Liver (tissue), 3 donors: ENCODE data around the gene ECI1.

Experiments used
- GABPA ChIP-seq, 2 donors: IDR thresholded peaks in 1 of 2; conservative IDR thresholded peaks in 1 of 2; 2 replicates each; pipeline ENCODE4 v1.6.1; 2016; ENCODE audit warnings: antibody characterized with exemption in 2 of 2, mild to moderate bottlenecking in 1 of 2, moderate library complexity in 1 of 2
- TAF1 ChIP-seq: conservative IDR thresholded peaks from 2 replicates; pipeline ENCODE4 v1.6.1; 2016; ENCODE audit warnings: antibody characterized with exemption, mild to moderate bottlenecking
- TF ChIP-seq, protein P1 (sequence below): fragments of 150-350 bp; IDR thresholded peaks from 2 replicates; pipeline ENCODE4 v1.5.1; 2017; ENCODE audit warnings: improper control_type of control experiment, low read depth, low read length; ENCODE audit not compliant: missing input control
- donor health status: healthy.
- donor health status: healthy.

GRCh38 chr16:2284797-2285576, 33.6 kb upstream of the ECI1 start:
- TF ChIP-seq, protein P1, sequence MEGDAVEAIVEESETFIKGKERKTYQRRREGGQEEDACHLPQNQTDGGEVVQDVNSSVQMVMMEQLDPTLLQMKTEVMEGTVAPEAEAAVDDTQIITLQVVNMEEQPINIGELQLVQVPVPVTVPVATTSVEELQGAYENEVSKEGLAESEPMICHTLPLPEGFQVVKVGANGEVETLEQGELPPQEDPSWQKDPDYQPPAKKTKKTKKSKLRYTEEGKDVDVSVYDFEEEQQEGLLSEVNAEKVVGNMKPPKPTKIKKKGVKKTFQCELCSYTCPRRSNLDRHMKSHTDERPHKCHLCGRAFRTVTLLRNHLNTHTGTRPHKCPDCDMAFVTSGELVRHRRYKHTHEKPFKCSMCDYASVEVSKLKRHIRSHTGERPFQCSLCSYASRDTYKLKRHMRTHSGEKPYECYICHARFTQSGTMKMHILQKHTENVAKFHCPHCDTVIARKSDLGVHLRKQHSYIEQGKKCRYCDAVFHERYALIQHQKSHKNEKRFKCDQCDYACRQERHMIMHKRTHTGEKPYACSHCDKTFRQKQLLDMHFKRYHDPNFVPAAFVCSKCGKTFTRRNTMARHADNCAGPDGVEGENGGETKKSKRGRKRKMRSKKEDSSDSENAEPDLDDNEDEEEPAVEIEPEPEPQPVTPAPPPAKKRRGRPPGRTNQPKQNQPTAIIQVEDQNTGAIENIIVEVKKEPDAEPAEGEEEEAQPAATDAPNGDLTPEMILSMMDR, result no peak
- TF ChIP-seq TAF1 (no peak), GABPA (IDR thresholded peaks at IDR 0.05 in 1 of 2, conservative IDR thresholded peaks at IDR 0.05 in 1 of 2) (no peak)
